Trophoblast cell (in vitro differentiated cells and primary cell): ENCODE data around the gene PCDHB5.
"Not testable (repeated sequence)": the region's sequence is repeated elsewhere in the genome, so short reads cannot be mapped to it uniquely, and the experiment has no call there.

Experiments
- DNase-seq, 2 donors: peaks; one replicate each; pipeline ENCODE4 v3.0.0-alpha.2; 2016
- H2AFZ ChIP-seq: 2 replicates; pipeline ENCODE4 v1.6.1; 2013; ENCODE audit warnings: low read length, moderate library complexity, mild to moderate bottlenecking; ENCODE audit not compliant: insufficient read depth, poor library complexity
- H2AK5ac ChIP-seq: 2 replicates; pipeline ENCODE4 v1.6.1; 2013; ENCODE audit warnings: mild to moderate bottlenecking, low read length
- H2BK120ac ChIP-seq: 2 replicates; pipeline ENCODE4 v1.6.1; 2013; ENCODE audit warnings: low read length, mild to moderate bottlenecking, moderate library complexity; ENCODE audit not compliant: insufficient read depth, poor library complexity
- H2BK12ac ChIP-seq: 2 replicates; pipeline ENCODE4 v1.6.1; 2013; ENCODE audit warnings: mild to moderate bottlenecking, low read length, moderate library complexity
- H2BK5ac ChIP-seq: 2 replicates; pipeline ENCODE4 v1.6.1; 2013; ENCODE audit warnings: low read length, low read depth, moderate library complexity, mild to moderate bottlenecking; ENCODE audit not compliant: poor library complexity
- H3K14ac ChIP-seq: 2 replicates; pipeline ENCODE4 v1.6.1; 2013; ENCODE audit warnings: mild to moderate bottlenecking, low read length
- H3K18ac ChIP-seq: 2 replicates; pipeline ENCODE4 v1.6.1; 2013; ENCODE audit warnings: mild to moderate bottlenecking, low read length
- H3K23ac ChIP-seq: 2 replicates; pipeline ENCODE4 v1.6.1; 2013; ENCODE audit warnings: low read length
- H3K27ac ChIP-seq: 2 replicates; pipeline ENCODE4 v1.5.1; 2013; ENCODE audit warnings: low read depth, mild to moderate bottlenecking, inconsistent platforms, low read length, moderate library complexity
- H3K27me3 ChIP-seq: 2 replicates; pipeline ENCODE4 v1.6.1; 2013; ENCODE audit warnings: inconsistent platforms, mild to moderate bottlenecking, low read length, moderate library complexity; ENCODE audit not compliant: insufficient read depth
- H3K36me3 ChIP-seq, 2 experiments: 1 replicate in 1 of 2; 2 replicates in 1 of 2; pipeline ENCODE4 v1.6.1; 2013; ENCODE audit warnings: low read length in 2 of 2, mild to moderate bottlenecking in 2 of 2, moderate library complexity in 1 of 2; ENCODE audit not compliant: insufficient read depth in 2 of 2, control insufficient read depth in 1 of 2
- H3K4ac ChIP-seq: 2 replicates; pipeline ENCODE4 v1.6.1; 2013; ENCODE audit warnings: low read depth, mild to moderate bottlenecking, low read length, moderate library complexity
- H3K4me1 ChIP-seq, 2 experiments: 1 replicate in 1 of 2; 2 replicates in 1 of 2; pipeline ENCODE4 v1.6.1; 2013; ENCODE audit warnings: low read length in 2 of 2, mild to moderate bottlenecking in 2 of 2, moderate library complexity in 1 of 2; ENCODE audit not compliant: insufficient read depth in 2 of 2, control insufficient read depth in 1 of 2
- H3K4me2 ChIP-seq: 2 replicates; pipeline ENCODE4 v1.6.1; 2013; ENCODE audit warnings: inconsistent platforms, mild to moderate bottlenecking, low read length, moderate library complexity
- H3K4me3 ChIP-seq: 2 replicates; pipeline ENCODE4 v1.5.1; 2013; ENCODE audit warnings: mild to moderate bottlenecking, low read depth, low read length, inconsistent platforms
- H3K79me1 ChIP-seq: one replicate; pipeline ENCODE4 v1.6.1; 2013; ENCODE audit warnings: low read length
- H3K79me2 ChIP-seq: 2 replicates; pipeline ENCODE4 v1.6.1; 2013; ENCODE audit warnings: low read length, mild to moderate bottlenecking; ENCODE audit not compliant: control insufficient read depth, insufficient read depth, poor library complexity
- H3K9ac ChIP-seq: 2 replicates; pipeline ENCODE4 v1.6.1; 2013; ENCODE audit warnings: mild to moderate bottlenecking, low read length
- H3K9me3 ChIP-seq: 2 replicates; pipeline ENCODE4 v1.6.1; 2013; ENCODE audit warnings: low read depth, mild to moderate bottlenecking, control low read depth, inconsistent platforms, low read length; ENCODE audit not compliant: insufficient read depth
- H4K12ac ChIP-seq: 2 replicates; pipeline ENCODE4 v1.6.1; 2013; ENCODE audit warnings: low read depth, mild to moderate bottlenecking, low read length, moderate library complexity
- H4K8ac ChIP-seq: 2 replicates; pipeline ENCODE4 v1.6.1; 2013; ENCODE audit warnings: low read depth, mild to moderate bottlenecking, low read length, moderate library complexity
- H4K91ac ChIP-seq: one replicate; pipeline ENCODE4 v1.6.1; 2013; ENCODE audit warnings: low read depth, mild to moderate bottlenecking, low read length, moderate library complexity
- WGBS: extraction: QIAGEN DNeasy Blood & Tissue Kit; methylation state at CpG from one replicate; pipeline ENCODE4 v1.1.7; 2013; ENCODE audit warnings: missing lambda C conversion rate; ENCODE audit not compliant: insufficient read length, insufficient coverage; ENCODE audit errors: extremely low coverage; 5-methylcytosine and 5-hydroxymethylcytosine counted together

The PCDHB5 gene

DNA sequence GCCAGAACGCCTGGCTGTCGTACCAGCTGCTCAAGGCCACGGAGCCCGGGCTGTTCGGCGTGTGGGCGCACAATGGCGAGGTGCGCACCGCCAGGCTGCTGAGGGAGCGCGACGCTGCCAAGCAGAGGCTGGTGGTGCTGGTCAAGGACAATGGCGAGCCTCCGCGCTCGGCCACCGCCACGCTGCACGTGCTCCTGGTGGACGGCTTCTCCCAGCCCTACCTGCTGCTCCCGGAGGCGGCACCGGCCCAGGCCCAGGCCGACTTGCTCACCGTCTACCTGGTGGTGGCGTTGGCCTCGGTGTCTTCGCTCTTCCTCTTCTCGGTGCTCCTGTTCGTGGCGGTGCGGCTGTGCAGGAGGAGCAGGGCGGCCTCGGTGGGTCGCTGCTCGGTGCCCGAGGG lies 38.4 kb upstream of the PCDHB5 start:
- not testable (repeated sequence) for H2BK12ac ChIP-seq, H4K91ac ChIP-seq, DNase-seq, H3K18ac ChIP-seq, H4K8ac ChIP-seq, H3K79me2 ChIP-seq, H2BK5ac ChIP-seq, H3K4me1 ChIP-seq, H3K23ac ChIP-seq, H3K14ac ChIP-seq, H3K4me3 ChIP-seq, H2BK120ac ChIP-seq, H4K12ac ChIP-seq, H2AK5ac ChIP-seq, H3K9me3 ChIP-seq, H3K27ac ChIP-seq, H2AFZ ChIP-seq, H3K27me3 ChIP-seq, H3K79me1 ChIP-seq, H3K36me3 ChIP-seq, H3K9ac ChIP-seq, H3K4ac ChIP-seq, H3K4me2 ChIP-seq
- no CpG with 5 or more reads among the region's 38 CpGs for WGBS

DNA sequence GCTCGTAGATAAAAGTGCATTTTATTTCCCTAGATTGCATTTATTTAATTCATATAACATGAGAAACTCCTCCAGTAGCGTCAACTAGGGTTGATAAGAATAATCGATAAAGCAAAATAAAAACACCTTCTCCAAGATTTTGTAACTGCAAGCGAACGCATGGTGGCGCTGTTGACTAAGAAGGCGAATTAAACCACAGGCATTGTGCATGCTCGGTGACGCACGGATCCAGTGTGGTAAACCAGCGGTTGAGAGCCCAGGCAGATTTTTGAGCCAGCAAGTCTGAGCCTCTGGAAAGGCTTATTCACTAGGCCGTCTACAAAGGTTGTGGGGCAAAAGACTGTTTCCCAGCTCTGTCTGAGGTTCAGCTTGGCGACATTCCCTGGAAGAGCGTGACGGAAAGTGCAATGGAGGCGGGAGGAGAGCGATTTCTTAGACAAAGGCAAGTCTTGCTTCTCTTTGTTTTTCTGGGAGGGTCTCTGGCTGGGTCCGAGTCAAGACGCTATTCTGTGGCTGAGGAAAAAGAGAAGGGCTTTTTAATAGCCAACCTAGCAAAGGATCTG lies 34.7 kb upstream of the PCDHB5 start, which contains the start of gene PCDHB3:
PCDHB3 (plus strand) TSS at position 231 of the 563 bp plus-strand sequence; CDS start at position 408, 177 bp downstream.
- Histone ChIP-seq H3K18ac (no peak within 1 kb of the TSS), H3K14ac (no peak within 1 kb of the TSS)
- no CpG with 5 or more reads among the region's 19 CpGs for WGBS

DNA sequence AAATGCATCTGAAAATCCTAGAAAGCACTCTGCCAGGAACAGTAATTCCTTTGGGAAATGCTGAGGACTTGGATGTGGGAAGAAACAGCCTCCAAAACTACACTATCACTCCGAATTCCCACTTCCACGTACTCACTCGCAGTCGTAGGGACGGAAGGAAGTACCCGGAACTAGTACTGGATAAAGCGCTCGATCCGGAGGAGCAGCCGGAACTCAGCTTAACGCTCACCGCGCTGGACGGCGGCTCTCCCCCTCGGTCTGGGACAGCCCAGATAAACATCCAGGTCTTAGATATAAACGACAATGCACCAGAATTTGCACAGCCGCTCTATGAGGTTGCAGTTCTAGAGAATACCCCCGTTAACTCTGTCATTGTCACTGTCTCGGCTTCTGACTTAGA lies 33.9 kb upstream of the PCDHB5 start:
- Histone ChIP-seq H3K79me1 (no peaks in the 10 kb centered on the region), H2AFZ (no peak overlapping the region), H3K14ac (no peak overlapping the region), H2AK5ac (no peak overlapping the region), H4K8ac (no peak overlapping the region), H3K4me3 (no peak overlapping the region), H2BK5ac (no peak overlapping the region), H2BK12ac (no peak overlapping the region), H3K4ac (no peak overlapping the region), H3K18ac (no peak overlapping the region), H2BK120ac (no peak overlapping the region), H3K23ac (no peak overlapping the region), H3K79me2 (no peaks in the 10 kb centered on the region), H3K27ac (no peak overlapping the region), H4K91ac (no peak overlapping the region), H4K12ac (no peak overlapping the region), H3K27me3 (no peaks in the 10 kb centered on the region), H3K9ac (no peak overlapping the region), H3K36me3 (peaks cover 10 to 12% of the 10 kb centered on the region in 2 experiments), H3K4me1 (no peaks in the 10 kb centered on the region), H3K9me3 (peaks cover 7% of the 10 kb centered on the region), H3K4me2 (no peak overlapping the region)
- WGBS, result no CpG with 5 or more reads among the region's 20 CpGs
- DNase-seq, result no peak

More for the DNA sequence above, 34.7 kb upstream of the PCDHB5 start, which contains the start of gene PCDHB3:
- Histone ChIP-seq H2BK5ac (no peak within 1 kb of the TSS), H2BK12ac (no peak within 1 kb of the TSS), H3K9me3 (peaks cover 7% of the 10 kb centered on the region), H3K79me2 (no peaks in the 10 kb centered on the region), H2AK5ac (no peak within 1 kb of the TSS), H3K4ac (no peak within 1 kb of the TSS), H2AFZ (no peak within 1 kb of the TSS), H3K4me2 (no peak within 1 kb of the TSS), H3K4me1 (peaks cover 0 to 2% of the 10 kb centered on the region in 2 experiments), H3K27me3 (no peaks in the 10 kb centered on the region), H3K23ac (no peak within 1 kb of the TSS), H3K79me1 (no peaks in the 10 kb centered on the region), H3K36me3 (peaks cover 12% of the 10 kb centered on the region in 2 experiments), H3K27ac (no peak within 1 kb of the TSS), H3K4me3 (no peak within 1 kb of the TSS), H4K91ac (no peak within 1 kb of the TSS), H2BK120ac (no peak within 1 kb of the TSS), H4K8ac (no peak within 1 kb of the TSS), H4K12ac (no peak within 1 kb of the TSS), H3K9ac (no peak within 1 kb of the TSS)
- DNase-seq, result no peak

DNA sequence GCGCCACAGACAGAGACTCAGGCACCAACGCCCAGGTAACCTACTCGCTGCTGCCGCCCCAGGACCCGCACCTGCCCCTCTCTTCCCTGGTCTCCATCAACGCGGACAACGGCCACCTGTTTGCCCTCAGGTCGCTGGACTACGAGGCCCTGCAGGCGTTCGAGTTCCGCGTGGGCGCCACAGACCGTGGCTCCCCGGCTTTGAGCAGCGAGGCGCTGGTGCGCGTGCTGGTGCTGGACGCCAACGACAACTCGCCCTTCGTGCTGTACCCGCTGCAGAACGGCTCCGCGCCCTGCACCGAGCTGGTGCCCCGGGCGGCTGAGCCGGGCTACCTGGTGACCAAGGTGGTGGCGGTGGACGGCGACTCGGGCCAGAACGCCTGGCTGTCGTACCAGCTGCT lies 32.9 kb upstream of the PCDHB5 start:
- not testable (repeated sequence) for H3K79me2 ChIP-seq, H4K8ac ChIP-seq, H3K9ac ChIP-seq, H3K18ac ChIP-seq, H3K4me3 ChIP-seq, H3K23ac ChIP-seq, H2AFZ ChIP-seq, DNase-seq, H3K79me1 ChIP-seq, H2BK5ac ChIP-seq, H4K12ac ChIP-seq, H2BK120ac ChIP-seq, H4K91ac ChIP-seq, H2BK12ac ChIP-seq, H3K14ac ChIP-seq, H3K27me3 ChIP-seq, H2AK5ac ChIP-seq, H3K27ac ChIP-seq, H3K4ac ChIP-seq, H3K36me3 ChIP-seq, H3K9me3 ChIP-seq, H3K4me2 ChIP-seq, H3K4me1 ChIP-seq
- no CpG with 5 or more reads among the region's 39 CpGs for WGBS
